ENCODE results near the gene TMEM151A.
"Not testable (repeated sequence)": the region's sequence is repeated elsewhere in the genome, so short reads cannot be mapped to it uniquely, and the experiment has no call there.

Gene TMEM151A

GRCh38 chr11:66291706-66292542 lies at the start of gene TMEM151A:
TSS of gene TMEM151A (plus strand) at chr11:66291894. CDS start at chr11:66292014, 120 bp downstream.
- in situ Hi-C loops (cut with MboI; ENCODE audit: low sequenced_read_pairs) = no loop called here

GRCh38 chr11:66242095-66242765 lies 49.5 kb upstream of the TMEM151A start:
- in situ Hi-C loops (cut with MboI; ENCODE audit: low sequenced_read_pairs) = no loop called here

GRCh38 chr11:66243782-66244535 lies 47.7 kb upstream of the TMEM151A start:
- in situ Hi-C loops (cut with MboI; ENCODE audit: low sequenced_read_pairs) = no loop called here

GRCh38 chr11:66247295-66247694 lies 44.4 kb upstream of the TMEM151A start:
- in situ Hi-C loops (cut with MboI; ENCODE audit: low sequenced_read_pairs) = no loop called here

GRCh38 chr11:66247801-66248200 lies 43.9 kb upstream of the TMEM151A start:
- in situ Hi-C loops (cut with MboI; ENCODE audit: low sequenced_read_pairs) = no loop called here

GRCh38 chr11:66248903-66249302 lies 42.8 kb upstream of the TMEM151A start:
- in situ Hi-C loops (cut with MboI; ENCODE audit: low sequenced_read_pairs) = no loop called here

- in situ Hi-C loops (cut with MboI; ENCODE audit: low sequenced_read_pairs) = no loop called here
Observed at GRCh38 chr11:66251809-66252208, 39.9 kb upstream of the TMEM151A start.

- in situ Hi-C loops (cut with MboI; ENCODE audit: low sequenced_read_pairs) = not testable (repeated sequence)
Observed at GRCh38 chr11:66253081-66253480, 38.6 kb upstream of the TMEM151A start.

GRCh38 chr11:66258473-66258893 lies 33.2 kb upstream of the TMEM151A start:
- in situ Hi-C loops (cut with MboI; ENCODE audit: low sequenced_read_pairs) = no loop called here

GRCh38 chr11:66259225-66259624 lies 32.5 kb upstream of the TMEM151A start:
- in situ Hi-C loops (cut with MboI; ENCODE audit: low sequenced_read_pairs) = no loop called here

- in situ Hi-C loops (cut with MboI; ENCODE audit: low sequenced_read_pairs) = no loop called here
Observed at GRCh38 chr11:66259956-66260355, 31.7 kb upstream of the TMEM151A start.

- in situ Hi-C loops (cut with MboI; ENCODE audit: low sequenced_read_pairs) = no loop called here
Observed at GRCh38 chr11:66261578-66261977, 30.1 kb upstream of the TMEM151A start.

- in situ Hi-C loops (cut with MboI; ENCODE audit: low sequenced_read_pairs) = no loop called here
Observed at GRCh38 chr11:66262191-66262590, 29.5 kb upstream of the TMEM151A start.

- in situ Hi-C loops (cut with MboI; ENCODE audit: low sequenced_read_pairs) = no loop called here
Observed at GRCh38 chr11:66262696-66263095, 29.0 kb upstream of the TMEM151A start.

- in situ Hi-C loops (cut with MboI; ENCODE audit: low sequenced_read_pairs) = no loop called here
Observed at GRCh38 chr11:66263231-66263630, 28.5 kb upstream of the TMEM151A start.

- in situ Hi-C loops (cut with MboI; ENCODE audit: low sequenced_read_pairs) = no loop called here
Observed at GRCh38 chr11:66263785-66264184, 27.9 kb upstream of the TMEM151A start.

- in situ Hi-C loops (cut with MboI; ENCODE audit: low sequenced_read_pairs) = no loop called here
Observed at GRCh38 chr11:66264383-66264782, 27.3 kb upstream of the TMEM151A start.

GRCh38 chr11:66264914-66265313 lies 26.8 kb upstream of the TMEM151A start:
- in situ Hi-C loops (cut with MboI; ENCODE audit: low sequenced_read_pairs) = no loop called here

- in situ Hi-C loops (cut with MboI; ENCODE audit: low sequenced_read_pairs) = no loop called here
Observed at GRCh38 chr11:66265531-66266377, 25.9 kb upstream of the TMEM151A start.

- in situ Hi-C loops (cut with MboI; ENCODE audit: low sequenced_read_pairs) = no loop called here
Observed at GRCh38 chr11:66266378-66267038, 25.2 kb upstream of the TMEM151A start.

Data from hTERT RPE-1 (cell line).